ENCODE results near the gene DERL2.

DERL2 gene

DNA sequence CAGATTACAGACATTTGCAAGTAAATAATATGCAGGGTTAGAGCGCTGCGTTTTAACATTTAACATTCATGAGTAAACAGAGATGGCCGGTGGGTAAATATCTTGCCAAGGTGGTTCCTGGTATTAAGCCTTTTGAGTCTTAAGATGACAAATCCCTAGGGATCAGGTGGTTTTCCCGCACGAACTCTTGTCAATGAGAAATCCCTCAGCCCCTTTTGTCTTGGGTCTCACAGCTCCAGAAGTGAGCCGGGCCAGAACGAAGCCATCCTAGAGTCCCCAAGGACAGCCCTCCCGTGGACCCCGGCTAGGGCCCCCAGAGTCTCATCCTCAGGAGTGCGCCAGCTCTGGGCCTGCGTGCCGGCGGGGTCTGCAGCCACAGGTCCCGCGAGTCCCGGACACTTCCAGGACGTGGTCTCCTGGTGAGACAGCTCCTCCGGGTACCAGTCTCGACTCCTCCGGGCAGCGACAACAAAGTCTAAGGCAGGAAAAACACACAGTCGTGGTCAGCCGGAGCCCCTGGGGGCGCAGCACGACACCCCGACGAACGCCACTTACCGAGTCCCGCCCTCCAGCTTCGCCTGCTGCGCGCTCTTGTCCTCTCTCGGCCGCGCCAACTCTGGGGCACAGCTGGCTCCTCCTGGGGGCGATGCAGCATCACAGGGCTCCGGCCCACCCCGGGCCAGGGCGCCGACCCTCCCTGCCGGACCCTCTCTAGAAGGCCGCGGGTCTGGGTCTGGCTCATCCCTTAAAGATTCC is 13.7 kb upstream of the DERL2 start:
- Histone ChIP-seq H3K27me3 (ENCODE audit: control insufficient read depth, insufficient read depth, low read length) (no peaks in the 10 kb centered on the region), H2AFZ (peak overlapping the region; percentile 96), H3K9ac (no peak overlapping the region), H3K36me3 (ENCODE audit: control insufficient read depth, insufficient read depth, low read length) (no peaks in the 10 kb centered on the region), H3K4me2 (ENCODE audit: low read length) (peak overlapping the region; percentile 60), H3K9me3 (ENCODE audit: control insufficient read depth, low read length) (no peaks in the 10 kb centered on the region), H3K4me3 (ENCODE audit: low read depth, low read length) (peak overlapping the region; percentile 56), H3K4me1 (peaks cover 6% of the 10 kb centered on the region), H3K79me2 (no peaks in the 10 kb centered on the region), H3K27ac (no peak overlapping the region)
- TF ChIP-seq CTCF (IDR thresholded peaks at IDR 0.05) = no peak

- Histone ChIP-seq H3K27ac (no peak overlapping the region), H3K4me2 (ENCODE audit: low read length) (no peak overlapping the region), H3K27me3 (ENCODE audit: control insufficient read depth, insufficient read depth, low read length) (no peaks in the 10 kb centered on the region), H3K79me2 (no peaks in the 10 kb centered on the region), H3K4me3 (ENCODE audit: low read depth, low read length) (no peak overlapping the region), H2AFZ (no peak overlapping the region), H3K4me1 (no peaks in the 10 kb centered on the region), H3K9me3 (ENCODE audit: control insufficient read depth, low read length) (no peaks in the 10 kb centered on the region), H3K36me3 (ENCODE audit: control insufficient read depth, insufficient read depth, low read length) (no peaks in the 10 kb centered on the region), H3K9ac (no peak overlapping the region)
- TF ChIP-seq CTCF (IDR thresholded peaks at IDR 0.05) = no peak
Measured at GRCh38 chr17:5492970-5493369, 7.0 kb upstream of the DERL2 start.

GRCh38 chr17:5488752-5489151 is 2.8 kb upstream of the DERL2 start:
- peaks cover 4% of the 10 kb centered on the region for H3K79me2 ChIP-seq
- no peaks in the 10 kb centered on the region for H3K36me3 ChIP-seq (ENCODE audit: control insufficient read depth, insufficient read depth, low read length)
- no peak overlapping the region for H2AFZ ChIP-seq
- H3K9ac ChIP-seq = no peak overlapping the region
- H3K4me1 ChIP-seq = peaks cover 4% of the 10 kb centered on the region
- TF ChIP-seq CTCF (IDR thresholded peaks at IDR 0.05) = no peak
- no peak overlapping the region for H3K4me2 ChIP-seq (ENCODE audit: low read length)
- H3K9me3 ChIP-seq (ENCODE audit: control insufficient read depth, low read length) = no peaks in the 10 kb centered on the region
- no peak overlapping the region for H3K27ac ChIP-seq
- no peak overlapping the region for H3K4me3 ChIP-seq (ENCODE audit: low read depth, low read length)
- no peaks in the 10 kb centered on the region for H3K27me3 ChIP-seq (ENCODE audit: control insufficient read depth, insufficient read depth, low read length)

- peak within 1 kb of the TSS; percentile 100 for H3K4me2 ChIP-seq (ENCODE audit: low read length)
- H3K79me2 ChIP-seq = peaks cover 4% of the 10 kb centered on the region
- no peaks in the 10 kb centered on the region for H3K27me3 ChIP-seq (ENCODE audit: control insufficient read depth, insufficient read depth, low read length)
- H2AFZ ChIP-seq = peak within 1 kb of the TSS; percentile 92
- no peaks in the 10 kb centered on the region for H3K9me3 ChIP-seq (ENCODE audit: control insufficient read depth, low read length)
- H3K36me3 ChIP-seq (ENCODE audit: control insufficient read depth, insufficient read depth, low read length) = no peaks in the 10 kb centered on the region
- peak within 1 kb of the TSS; percentile 71 for H3K9ac ChIP-seq
- H3K4me1 ChIP-seq = peaks cover 4% of the 10 kb centered on the region
- TF ChIP-seq CTCF (IDR thresholded peaks at IDR 0.05) = no peak
- H3K27ac ChIP-seq = peak within 1 kb of the TSS; percentile 98
- H3K4me3 ChIP-seq (ENCODE audit: low read depth, low read length) = peak within 1 kb of the TSS; percentile 97
Measured at GRCh38 chr17:5486206-5487124, 487 bp upstream of the DERL2 start, which contains the start of gene MIS12. TSS of gene MIS12 (plus strand) at chr17:5486566. CDS start at chr17:5488863, 2,297 bp downstream.

Data from parathyroid adenoma (tissue), 2 donors.